ENCODE data around the gene CALCB.

GRCh38 chr11:15097411-15097810 lies 24.0 kb downstream of the CALCB start:
- no peak for TF ChIP-seq CTCF (IDR thresholded peaks at IDR 0.05)
- no peak for TF ChIP-seq POLR2A (IDR thresholded peaks at IDR 0.05)
